HepG2 (cell line): ENCODE results near the gene RERE. TPM values are rescaled to one million over a fixed set of nuclear protein-coding genes. Genes with fewer than 3 reads are reported as not detected.

Experiments
- ATAC-seq: fragments of 200-7000 bp; cut with Tn5 transposase; 3 replicates; pipeline ENCODE4 v1.9.1; 2020; ENCODE audit warnings: mild to moderate bottlenecking, moderate library complexity
- BruUV-seq: library from RNA; stranded (reverse); fragments of 400-500 nt; replicated peaks from 2 replicates; lab custom pipeline; 2021; lab: Mats Ljungman, UMichigan
- CTCF ChIA-PET: fragments of 300-600 bp; formaldehyde crosslinking; extraction: SDS; loops from one replicate; lab custom pipeline; 2021; ENCODE audit warnings: low total read pairs, inconsistent platforms, low intra/inter-chr PET ratio; lab: Yijun Ruan, JAX
- POLR2A ChIA-PET: fragments of 350-600 bp; sonication (Branson Sonifier 250); formaldehyde crosslinking; loops from one replicate; lab custom pipeline; 2020; ENCODE audit warnings: antibody characterized with exemption, inconsistent platforms; lab: Yijun Ruan, JAX
- DNase-seq: peaks from one replicate; pipeline ENCODE4 v3.0.0-alpha.2; 2015; ENCODE audit warnings: low spot score
- FAIRE-seq: peaks from 3 replicates; lab custom pipeline; 2011; peaks lifted over from hg19 to GRCh38; lab: Jason Lieb, UNC
- H2AFZ ChIP-seq: one replicate; pipeline ENCODE4 v1.6.1; 2011; ENCODE audit warnings: low read length, inconsistent platforms
- H3K27ac ChIP-seq: fragments of 300-600 bp; 3 replicates; pipeline ENCODE4 v1.8.0; 2011; ENCODE audit warnings: mixed run types, mild to moderate bottlenecking, mixed read lengths, low read length, inconsistent platforms; ENCODE audit not compliant: insufficient read depth; ENCODE audit errors: extremely low read length
- H3K27me3 ChIP-seq, 2 experiments: fragments of 200-600 bp in 1 of 2; 2 replicates in 1 of 2; 3 replicates in 1 of 2; pipeline versions ENCODE4 v1.6.0 to v1.8.0; 2011; ENCODE audit warnings: low read length in 2 of 2, mild to moderate bottlenecking in 2 of 2, moderate library complexity in 2 of 2, inconsistent platforms in 1 of 2; ENCODE audit not compliant: insufficient read depth in 2 of 2, control insufficient read depth in 1 of 2
- H3K36me3 ChIP-seq, 2 experiments: fragments of 200-600 bp in 1 of 2; replicated peaks in 1 of 2; 2 replicates in 1 of 2; 3 replicates in 1 of 2; pipeline versions ENCODE4 v1.5.1 to v1.8.0; 2011; ENCODE audit warnings: low read length in 2 of 2, inconsistent platforms in 1 of 2; ENCODE audit not compliant: insufficient read depth in 2 of 2, control insufficient read depth in 1 of 2
- H3K4me1 ChIP-seq: 2 replicates; pipeline ENCODE4 v1.5.1; 2012; ENCODE audit warnings: low read length, inconsistent platforms; ENCODE audit not compliant: insufficient read depth
- H3K4me2 ChIP-seq: 2 replicates; pipeline ENCODE4 v1.6.0; 2011; ENCODE audit warnings: low read depth, low read length, inconsistent platforms
- H3K4me3 ChIP-seq, 3 experiments: fragments of 200-600 bp in 1 of 3; sonication (generic), shearing (Covaris generic) in 1 of 3; replicated peaks in 1 of 3; 2 replicates each; pipeline ENCODE4 v1.5.1; 2011 to 2016; ENCODE audit warnings: low read length in 3 of 3, inconsistent platforms in 2 of 3, low read depth in 2 of 3, mild to moderate bottlenecking in 2 of 3, control low read depth in 1 of 3, mixed read lengths in 1 of 3; ENCODE audit not compliant: insufficient read depth in 1 of 3
- H3K79me2 ChIP-seq: one replicate; pipeline ENCODE4 v1.6.1; 2011; ENCODE audit warnings: low read length, inconsistent platforms; ENCODE audit not compliant: insufficient read depth
- H3K9ac ChIP-seq: 2 replicates; pipeline ENCODE4 v1.6.0; 2011; ENCODE audit warnings: mild to moderate bottlenecking, low read depth, low read length, inconsistent platforms; ENCODE audit not compliant: insufficient read depth
- H3K9me3 ChIP-seq: 2 replicates; pipeline ENCODE4 v1.5.1; 2012; ENCODE audit warnings: mild to moderate bottlenecking, low read length
- H4K20me1 ChIP-seq: 2 replicates; pipeline ENCODE4 v1.6.0; 2011; ENCODE audit warnings: inconsistent platforms, mild to moderate bottlenecking, low read length, moderate library complexity; ENCODE audit not compliant: insufficient read depth
- MBNL3 ChIP-seq: fragments of 250-450 bp; sonication (Bioruptor Pico); conservative IDR thresholded peaks from 2 replicates; pipeline ENCODE4 v1.8.0; 2022; ENCODE audit warnings: mild to moderate bottlenecking, inconsistent platforms
- TOPORS ChIP-seq: sonication (generic); formaldehyde crosslinking; IDR thresholded peaks from 2 replicates; pipeline ENCODE4 v1.8.0; 2023; ENCODE audit warnings: mild to moderate bottlenecking, missing genetic modification reagents
- ZNF296 ChIP-seq: sonication (generic); formaldehyde crosslinking; conservative IDR thresholded peaks from 2 replicates; pipeline ENCODE4 v1.5.0; 2020; ENCODE audit warnings: mild to moderate bottlenecking, missing genetic modification reagents
- ZNF33A ChIP-seq: sonication (generic); formaldehyde crosslinking; IDR thresholded peaks from 2 replicates; pipeline ENCODE4 v1.5.1; 2020; ENCODE audit warnings: missing genetic modification reagents, mild to moderate bottlenecking, moderate library complexity, borderline replicate concordance
- ZNF367 ChIP-seq: sonication (generic); formaldehyde crosslinking; IDR thresholded peaks from 2 replicates; pipeline ENCODE4 v1.4.0; 2020; ENCODE audit warnings: missing genetic modification reagents, borderline replicate concordance
- WGBS: methylation state at CpG from one replicate; pipeline ENCODE4 v1.1.6; 2017; ENCODE audit warnings: low lambda C conversion rate; 5-methylcytosine and 5-hydroxymethylcytosine counted together
- in situ Hi-C: cut with HindIII; loops from 2 replicates; pipeline ENCODE4 v1.10.0; 2017; ENCODE audit warnings: low pct_unique_long_range_greater_than_20kb; ENCODE audit not compliant: extremely low pct_ligation_motif_present
- intact Hi-C: fragments of 100-400 bp; cut with micrococcal nuclease; formaldehyde crosslinking; loops from one replicate; pipeline ENCODE4 v1.10.0; 2022; ENCODE audit not compliant: unreplicated experiment
- polyA plus RNA-seq, 8 experiments: library from polyadenylated mRNA; depleted of rRNA in 3 of 8; stranded (reverse) in 7 of 8; unstranded in 1 of 8; fragments of >200 nt; fragmentation: Illumina TruSeq in 4 of 8; extraction: Trizol in 4 of 8; gene quantifications; 2 replicates each; pipeline versions ENCODE4 v1.2.1 to v1.2.3, GENCODE V29; 2011 to 2016; ENCODE audit warnings: low read depth in 4 of 8, missing spikeins in 1 of 8, mixed read lengths in 1 of 8; ENCODE audit not compliant: insufficient read depth in 1 of 8
- total RNA-seq, 5 experiments: library from RNA; depleted of rRNA; stranded (reverse); fragments of >200 nt; fragmentation: Illumina TruSeq; extraction: Trizol; gene quantifications; 2 replicates each; pipeline ENCODE4 v1.2.3, GENCODE V29; 2016; ENCODE audit warnings: low read depth in 1 of 5
- TF ChIP-seq, protein P1 (sequence below): IDR thresholded peaks from 2 replicates; pipeline ENCODE4 v1.6.1; 2016; ENCODE audit warnings: low read depth
- TF ChIP-seq, protein P2 (sequence below): IDR thresholded peaks from 2 replicates; pipeline ENCODE4 v1.6.1; 2016; ENCODE audit warnings: low read depth, borderline replicate concordance
- TF ChIP-seq, protein P3 (sequence below): sonication (generic); formaldehyde crosslinking; IDR thresholded peaks from 2 replicates; pipeline ENCODE4 v1.4.0; 2020; ENCODE audit warnings: low read depth, missing genetic modification reagents
- TF ChIP-seq, protein P4 (sequence below): sonication (generic); formaldehyde crosslinking; IDR thresholded peaks from 2 replicates; pipeline ENCODE4 v1.4.0; 2020; ENCODE audit warnings: missing genetic modification reagents, mild to moderate bottlenecking, borderline replicate concordance

RERE gene
- total and polyA plus RNA-seq, 2 of the 13 experiments (the other 11 are each of a cell fraction or from before 2014, with no cell fraction given) = 18.3 to 21.9 TPM

DNA sequence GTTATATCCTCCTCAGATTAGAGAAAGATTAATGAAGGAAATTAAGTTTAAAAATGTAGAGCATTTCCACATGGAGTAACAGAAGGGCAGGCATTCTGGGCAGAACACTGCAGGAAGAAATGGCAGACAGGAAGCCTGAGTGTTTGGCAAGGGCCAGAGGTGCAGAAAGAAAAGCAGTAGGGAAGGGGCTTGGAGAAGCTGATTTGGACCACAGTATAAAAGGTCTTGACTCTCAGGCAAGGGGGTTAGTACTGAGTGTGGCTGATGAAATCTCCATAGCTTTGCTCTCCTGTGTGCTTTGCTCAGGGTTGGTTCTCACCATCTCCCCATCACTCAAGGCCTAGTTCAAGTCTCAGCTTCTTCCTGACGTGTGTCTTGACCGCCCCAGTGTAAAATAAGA, 419.4 kb downstream of the RERE start (continued):
- TF ChIP-seq, protein P1, sequence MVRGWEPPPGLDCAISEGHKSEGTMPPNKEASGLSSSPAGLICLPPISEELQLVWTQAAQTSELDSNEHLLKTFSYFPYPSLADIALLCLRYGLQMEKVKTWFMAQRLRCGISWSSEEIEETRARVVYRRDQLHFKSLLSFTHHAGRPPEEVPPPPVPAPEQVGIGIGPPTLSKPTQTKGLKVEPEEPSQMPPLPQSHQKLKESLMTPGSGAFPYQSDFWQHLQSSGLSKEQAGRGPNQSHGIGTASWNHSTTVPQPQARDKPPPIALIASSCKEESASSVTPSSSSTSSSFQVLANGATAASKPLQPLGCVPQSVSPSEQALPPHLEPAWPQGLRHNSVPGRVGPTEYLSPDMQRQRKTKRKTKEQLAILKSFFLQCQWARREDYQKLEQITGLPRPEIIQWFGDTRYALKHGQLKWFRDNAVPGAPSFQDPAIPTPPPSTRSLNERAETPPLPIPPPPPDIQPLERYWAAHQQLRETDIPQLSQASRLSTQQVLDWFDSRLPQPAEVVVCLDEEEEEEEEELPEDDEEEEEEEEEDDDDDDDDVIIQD (CRISPR knock-in tag) = no peak
- TF ChIP-seq, all 625 proteins: peak for 0

DNA sequence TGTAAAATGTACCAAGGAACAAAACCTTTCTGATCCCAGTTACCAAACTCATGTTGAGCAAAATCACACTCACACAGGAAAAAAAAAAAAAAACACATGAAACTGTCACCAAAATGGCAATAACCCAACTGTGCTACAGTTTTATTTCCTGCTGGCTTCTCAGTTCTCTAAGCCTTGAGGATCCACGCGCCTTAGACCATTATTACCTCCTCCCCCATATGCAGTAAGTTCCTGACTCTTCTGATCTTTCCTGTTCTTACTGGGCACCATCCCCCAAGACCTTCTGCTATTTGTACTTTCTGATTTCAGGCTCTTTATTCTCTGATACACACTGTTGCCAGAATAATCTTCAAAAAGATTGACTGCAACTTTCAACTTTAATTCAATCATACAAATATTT, 419.9 kb downstream of the RERE start:
- no peak overlapping the region for H2AFZ ChIP-seq
- ChIA-PET POLR2A (no interaction called here), CTCF (no interaction called here)
- H3K4me1 ChIP-seq = peaks cover 23% of the 10 kb centered on the region
- TF ChIP-seq, protein P2, sequence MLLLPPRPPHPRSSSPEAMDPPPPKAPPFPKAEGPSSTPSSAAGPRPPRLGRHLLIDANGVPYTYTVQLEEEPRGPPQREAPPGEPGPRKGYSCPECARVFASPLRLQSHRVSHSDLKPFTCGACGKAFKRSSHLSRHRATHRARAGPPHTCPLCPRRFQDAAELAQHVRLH = no peak
- TF ChIP-seq, protein P3, sequence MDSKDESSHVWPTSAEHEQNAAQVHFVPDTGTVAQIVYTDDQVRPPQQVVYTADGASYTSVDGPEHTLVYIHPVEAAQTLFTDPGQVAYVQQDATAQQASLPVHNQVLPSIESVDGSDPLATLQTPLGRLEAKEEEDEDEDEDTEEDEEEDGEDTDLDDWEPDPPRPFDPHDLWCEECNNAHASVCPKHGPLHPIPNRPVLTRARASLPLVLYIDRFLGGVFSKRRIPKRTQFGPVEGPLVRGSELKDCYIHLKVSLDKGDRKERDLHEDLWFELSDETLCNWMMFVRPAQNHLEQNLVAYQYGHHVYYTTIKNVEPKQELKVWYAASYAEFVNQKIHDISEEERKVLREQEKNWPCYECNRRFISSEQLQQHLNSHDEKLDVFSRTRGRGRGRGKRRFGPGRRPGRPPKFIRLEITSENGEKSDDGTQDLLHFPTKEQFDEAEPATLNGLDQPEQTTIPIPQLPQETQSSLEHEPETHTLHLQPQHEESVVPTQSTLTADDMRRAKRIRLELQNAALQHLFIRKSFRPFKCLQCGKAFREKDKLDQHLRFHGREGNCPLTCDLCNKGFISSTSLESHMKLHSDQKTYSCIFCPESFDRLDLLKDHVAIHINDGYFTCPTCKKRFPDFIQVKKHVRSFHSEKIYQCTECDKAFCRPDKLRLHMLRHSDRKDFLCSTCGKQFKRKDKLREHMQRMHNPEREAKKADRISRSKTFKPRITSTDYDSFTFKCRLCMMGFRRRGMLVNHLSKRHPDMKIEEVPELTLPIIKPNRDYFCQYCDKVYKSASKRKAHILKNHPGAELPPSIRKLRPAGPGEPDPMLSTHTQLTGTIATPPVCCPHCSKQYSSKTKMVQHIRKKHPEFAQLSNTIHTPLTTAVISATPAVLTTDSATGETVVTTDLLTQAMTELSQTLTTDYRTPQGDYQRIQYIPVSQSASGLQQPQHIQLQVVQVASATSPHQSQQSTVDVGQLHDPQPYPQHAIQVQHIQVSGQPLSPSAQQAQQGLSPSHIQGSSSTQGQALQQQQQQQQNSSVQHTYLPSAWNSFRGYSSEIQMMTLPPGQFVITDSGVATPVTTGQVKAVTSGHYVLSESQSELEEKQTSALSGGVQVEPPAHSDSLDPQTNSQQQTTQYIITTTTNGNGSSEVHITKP (CRISPR knock-in tag) = no peak
- TF ChIP-seq ZNF33A (no peak), TOPORS (CRISPR knock-in tag) (no peak), ZNF367 (CRISPR knock-in tag) (no peak), ZNF296 (CRISPR knock-in tag) (no peak), MBNL3 (CRISPR knock-in tag) (no peak)
- TF ChIP-seq, protein P4, sequence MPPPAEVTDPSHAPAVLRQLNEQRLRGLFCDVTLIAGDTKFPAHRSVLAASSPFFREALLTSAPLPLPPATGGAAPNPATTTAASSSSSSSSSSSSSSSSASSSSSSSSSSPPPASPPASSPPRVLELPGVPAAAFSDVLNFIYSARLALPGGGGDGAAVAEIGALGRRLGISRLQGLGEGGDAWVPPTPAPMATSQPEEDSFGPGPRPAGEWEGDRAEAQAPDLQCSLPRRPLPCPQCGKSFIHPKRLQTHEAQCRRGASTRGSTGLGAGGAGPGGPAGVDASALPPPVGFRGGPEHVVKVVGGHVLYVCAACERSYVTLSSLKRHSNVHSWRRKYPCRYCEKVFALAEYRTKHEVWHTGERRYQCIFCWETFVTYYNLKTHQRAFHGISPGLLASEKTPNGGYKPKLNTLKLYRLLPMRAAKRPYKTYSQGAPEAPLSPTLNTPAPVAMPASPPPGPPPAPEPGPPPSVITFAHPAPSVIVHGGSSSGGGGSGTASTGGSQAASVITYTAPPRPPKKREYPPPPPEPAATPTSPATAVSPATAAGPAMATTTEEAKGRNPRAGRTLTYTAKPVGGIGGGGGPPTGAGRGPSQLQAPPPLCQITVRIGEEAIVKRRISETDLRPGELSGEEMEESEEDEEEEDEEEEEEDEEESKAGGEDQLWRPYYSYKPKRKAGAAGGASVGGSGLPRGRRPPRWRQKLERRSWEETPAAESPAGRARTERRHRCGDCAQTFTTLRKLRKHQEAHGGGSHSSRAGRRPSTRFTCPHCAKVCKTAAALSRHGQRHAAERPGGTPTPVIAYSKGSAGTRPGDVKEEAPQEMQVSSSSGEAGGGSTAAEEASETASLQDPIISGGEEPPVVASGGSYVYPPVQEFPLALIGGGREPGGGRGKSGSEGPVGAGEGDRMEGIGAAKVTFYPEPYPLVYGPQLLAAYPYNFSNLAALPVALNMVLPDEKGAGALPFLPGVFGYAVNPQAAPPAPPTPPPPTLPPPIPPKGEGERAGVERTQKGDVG (CRISPR knock-in tag) = no peak
- in situ Hi-C loops = no loop called here
- H3K9me3 ChIP-seq = no peaks in the 10 kb centered on the region
- H3K4me2 ChIP-seq = no peak overlapping the region
- no TSS peak for BruUV-seq
- H3K9ac ChIP-seq = no peak overlapping the region
- no peak overlapping the region for H3K27ac ChIP-seq
- peaks cover 7 to 44% of the 10 kb centered on the region in 2 experiments for H3K36me3 ChIP-seq
- ATAC-seq (no peak), DNase-seq (no peak), FAIRE-seq (no peak)
- intact Hi-C loops = no loop called here
- H3K4me3 ChIP-seq = no peak overlapping the region
- peaks cover 22% of the 10 kb centered on the region for H4K20me1 ChIP-seq
- WGBS = 94% methylated on average over 2 of the region's 2 CpGs
- no peaks in the 10 kb centered on the region for H3K27me3 ChIP-seq
- H3K79me2 ChIP-seq = peaks cover 31% of the 10 kb centered on the region
